Mammary epithelial cell (primary cell): ENCODE measurements around the gene CRELD2.

Experiments used
- EZH2 ChIP-seq: IDR thresholded peaks from 2 replicates; pipeline ENCODE4 v1.6.1; 2012; ENCODE audit warnings: low read length, inconsistent platforms, borderline replicate concordance
- TF ChIP-seq, protein P1 (sequence below), 2 donors: IDR thresholded peaks in 1 of 2; conservative IDR thresholded peaks in 1 of 2; 2 replicates each; pipeline ENCODE4 v1.5.1; 2011 to 2012; ENCODE audit warnings: inconsistent platforms in 2 of 2, low read length in 2 of 2, mild to moderate bottlenecking in 2 of 2, control low read depth in 1 of 2, low read depth in 1 of 2; ENCODE audit not compliant: insufficient read depth in 1 of 2; ENCODE audit errors: extremely low read depth in 1 of 2

GRCh38 chr22:49963647-49964026 lies 45.2 kb downstream of the CRELD2 start:
- TF ChIP-seq, protein P1, sequence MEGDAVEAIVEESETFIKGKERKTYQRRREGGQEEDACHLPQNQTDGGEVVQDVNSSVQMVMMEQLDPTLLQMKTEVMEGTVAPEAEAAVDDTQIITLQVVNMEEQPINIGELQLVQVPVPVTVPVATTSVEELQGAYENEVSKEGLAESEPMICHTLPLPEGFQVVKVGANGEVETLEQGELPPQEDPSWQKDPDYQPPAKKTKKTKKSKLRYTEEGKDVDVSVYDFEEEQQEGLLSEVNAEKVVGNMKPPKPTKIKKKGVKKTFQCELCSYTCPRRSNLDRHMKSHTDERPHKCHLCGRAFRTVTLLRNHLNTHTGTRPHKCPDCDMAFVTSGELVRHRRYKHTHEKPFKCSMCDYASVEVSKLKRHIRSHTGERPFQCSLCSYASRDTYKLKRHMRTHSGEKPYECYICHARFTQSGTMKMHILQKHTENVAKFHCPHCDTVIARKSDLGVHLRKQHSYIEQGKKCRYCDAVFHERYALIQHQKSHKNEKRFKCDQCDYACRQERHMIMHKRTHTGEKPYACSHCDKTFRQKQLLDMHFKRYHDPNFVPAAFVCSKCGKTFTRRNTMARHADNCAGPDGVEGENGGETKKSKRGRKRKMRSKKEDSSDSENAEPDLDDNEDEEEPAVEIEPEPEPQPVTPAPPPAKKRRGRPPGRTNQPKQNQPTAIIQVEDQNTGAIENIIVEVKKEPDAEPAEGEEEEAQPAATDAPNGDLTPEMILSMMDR (conservative IDR thresholded peaks at IDR 0.05 in 1 of 2, IDR thresholded peaks at IDR 0.05 in 1 of 2; ENCODE audit: extremely low read depth in 1 of 2, insufficient read depth in 1 of 2, low read depth in 1 of 2, low read length in 2 of 2): no peak
- TF ChIP-seq EZH2: no peak
